Esophagus muscularis mucosa (tissue), 3 donors: ENCODE measurements around the gene OR1K1.
"Not testable (repeated sequence)": the region's sequence is repeated elsewhere in the genome, so short reads cannot be mapped to it uniquely, and the experiment has no call there.

ENCODE experiments used
- CTCF ChIP-seq, 3 experiments: fragments of 200-600 bp in 2 of 3; fragments of 450-650 bp in 1 of 3; sonication (generic) in 2 of 3; IDR thresholded peaks; one replicate each; pipeline ENCODE4 v1.5.1; 2017 to 2019; ENCODE audit warnings: antibody characterized with exemption in 3 of 3, mild to moderate bottlenecking in 2 of 3, moderate library complexity in 1 of 3
- POLR2A ChIP-seq: fragments of 450-650 bp; IDR thresholded peaks from one replicate; pipeline ENCODE4 v1.6.1; 2017; ENCODE audit warnings: antibody characterized with exemption, moderate library complexity, mild to moderate bottlenecking, low read depth

GRCh38 chr9:122828965-122829284, 29.0 kb downstream of the OR1K1 start:
- not testable (repeated sequence) for TF ChIP-seq CTCF (IDR thresholded peaks at IDR 0.05); POLR2A
